COLO829 (cell line): ENCODE measurements around the gene TIAM1.
"Not testable (repeated sequence)": the region's sequence is repeated elsewhere in the genome, so short reads cannot be mapped to it uniquely, and the experiment has no call there.

Source experiments
- DNase-seq: peaks from one replicate; pipeline ENCODE4 v3.0.0; 2012; ENCODE audit warnings: low spot score

Gene TIAM1

GRCh38 chr21:31252091-31252490 lies 92.0 kb downstream of the TIAM1 start:
- no peak for DNase-seq

- DNase-seq, result no peak
These were observed 92.4 kb downstream of the TIAM1 start for GRCh38 chr21:31251686-31252085.

- DNase-seq, result no peak
These were observed 95.5 kb downstream of the TIAM1 start for GRCh38 chr21:31248598-31248997.

GRCh38 chr21:31243611-31244010 lies 100.5 kb downstream of the TIAM1 start:
- no peak for DNase-seq

- no peak for DNase-seq
These were observed 107.5 kb downstream of the TIAM1 start for GRCh38 chr21:31236528-31236927.

- no peak for DNase-seq
These were observed 108.2 kb downstream of the TIAM1 start for GRCh38 chr21:31235671-31236450.

- no peak for DNase-seq
These were observed 109.1 kb downstream of the TIAM1 start for GRCh38 chr21:31234936-31235335.

GRCh38 chr21:31233711-31234110 lies 110.3 kb downstream of the TIAM1 start:
- no peak for DNase-seq

GRCh38 chr21:31232344-31232743 lies 111.7 kb downstream of the TIAM1 start:
- no peak for DNase-seq

GRCh38 chr21:31230937-31231336 lies 113.1 kb downstream of the TIAM1 start:
- no peak for DNase-seq

- not testable (repeated sequence) for DNase-seq
These were observed 115.3 kb downstream of the TIAM1 start for GRCh38 chr21:31228723-31229122.

GRCh38 chr21:31225713-31226112 lies 118.3 kb downstream of the TIAM1 start:
- DNase-seq, result no peak

GRCh38 chr21:31222142-31222541 lies 121.9 kb downstream of the TIAM1 start:
- no peak for DNase-seq

GRCh38 chr21:31221043-31221442 lies 123.0 kb downstream of the TIAM1 start:
- no peak for DNase-seq

- DNase-seq, result peak; percentile 86
These were observed 123.5 kb downstream of the TIAM1 start for GRCh38 chr21:31220575-31220974.

- no peak for DNase-seq
These were observed 125.0 kb downstream of the TIAM1 start for GRCh38 chr21:31218830-31219608.

- no peak for DNase-seq
These were observed 127.9 kb downstream of the TIAM1 start for GRCh38 chr21:31216206-31216605.

GRCh38 chr21:31213787-31214186 lies 130.3 kb downstream of the TIAM1 start:
- no peak for DNase-seq

GRCh38 chr21:31211836-31212235 lies 132.2 kb downstream of the TIAM1 start:
- no peak for DNase-seq

GRCh38 chr21:31205412-31205811 lies 138.6 kb downstream of the TIAM1 start:
- no peak for DNase-seq

GRCh38 chr21:31204801-31205200 lies 139.3 kb downstream of the TIAM1 start:
- no peak for DNase-seq

- DNase-seq, result no peak
These were observed 140.5 kb downstream of the TIAM1 start for GRCh38 chr21:31203431-31204054.

GRCh38 chr21:31201548-31201947 lies 142.5 kb downstream of the TIAM1 start:
- no peak for DNase-seq
